ENCODE results near the gene UBASH3A. TPM values are rescaled to one million over a fixed set of nuclear protein-coding genes. Genes with fewer than 3 reads are reported as not detected.

UBASH3A gene
- total and polyA plus RNA-seq, 2 donors (not counting 1 experiment from before 2014, with no cell fraction given) = 0.12 to 0.33 TPM

GRCh38 chr21:42456457-42456856 lies 52.8 kb downstream of the UBASH3A start:
- Histone ChIP-seq H3K27me3 (replicated peaks in 1 of 4; ENCODE audit: control extremely low read depth in 1 of 4, control insufficient read depth in 3 of 4, insufficient read depth in 4 of 4, low read length in 3 of 4) (peaks cover 0 to 12% (median 2%) of the 10 kb centered on the region in 4 experiments), H2AFZ (ENCODE audit: insufficient read depth, low read depth, low read length, poor library complexity, severe bottlenecking) (no peak overlapping the region), H3K4me1 (ENCODE audit: control insufficient read depth in 2 of 2, insufficient read depth in 2 of 2, low read length in 2 of 2) (peaks cover 21 to 23% of the 10 kb centered on the region in 2 donors), H3K4me2 (replicated peaks; ENCODE audit: low read depth, low read length, poor library complexity, severe bottlenecking) (no peak overlapping the region), H3K79me2 (ENCODE audit: control insufficient read depth, insufficient read depth, low read length) (no peaks in the 10 kb centered on the region), H3K9me3 (ENCODE audit: control extremely low read depth in 1 of 3, control insufficient read depth in 2 of 3, insufficient read depth in 1 of 3, low read length in 2 of 3) (no peaks in the 10 kb centered on the region), H3K4me3 (ENCODE audit: control extremely low read depth in 1 of 5, extremely low read depth in 1 of 5, insufficient read depth in 1 of 5, low read depth in 2 of 5, low read length in 4 of 5) (no peak overlapping the region), H3K27ac (ENCODE audit: low read length in 2 of 2) (no peak overlapping the region), H3K9ac (ENCODE audit: low read length) (no peak overlapping the region), H4K20me1 (ENCODE audit: control insufficient read depth, insufficient read depth, low read length, poor library complexity, severe bottlenecking) (no peaks in the 10 kb centered on the region), H3K36me3 (replicated peaks in 1 of 2; ENCODE audit: control extremely low read depth in 1 of 2, control insufficient read depth in 1 of 2, extremely low read depth in 1 of 2, insufficient read depth in 2 of 2, low read length in 1 of 2) (no peaks in the 10 kb centered on the region)
- TF ChIP-seq CTCF (IDR thresholded peaks at IDR 0.05) (no peak), EZH2 (IDR thresholded peaks at IDR 0.05; ENCODE audit: borderline replicate concordance, insufficient read depth, low read depth, low read length, poor library complexity, severe bottlenecking) (no peak)
- 79% methylated on average over 3 of the region's 8 CpGs for WGBS (ENCODE audit: insufficient coverage)
- peaks cover 23% of the 10 kb centered on the region for H3K4me1 Mint-ChIP-seq
- no peaks in the 10 kb centered on the region for H3K27me3 Mint-ChIP-seq
- CTCF ChIA-PET = interaction anchor here (1.0 to 3.5 kb wide), 3 partner anchors 18 to 118 kb away, joined by 3 to 16 read pairs (median 3); no protein-coding TSS in a partner anchor
- H3K27ac Mint-ChIP-seq = no peak overlapping the region
- DNase-seq (no peak), ATAC-seq (ENCODE audit: low read depth) (no peak)
- intact Hi-C loops (cut with micrococcal nuclease) = no loop called here
- POLR2A ChIA-PET = no interaction called here
- no peaks in the 10 kb centered on the region for H3K9me3 Mint-ChIP-seq (ENCODE audit: insufficient read depth)
- no peak overlapping the region for H3K4me3 Mint-ChIP-seq

- peaks cover 44 to 45% of the 10 kb centered on the region in 2 donors for H3K4me1 ChIP-seq (ENCODE audit: control insufficient read depth in 2 of 2, insufficient read depth in 2 of 2, low read length in 2 of 2)
- Mint-ChIP-seq H3K4me1 (peaks cover 47% of the 10 kb centered on the region), H3K9me3 (ENCODE audit: insufficient read depth) (no peaks in the 10 kb centered on the region), H3K27ac (no peak overlapping the region), H3K27me3 (no peaks in the 10 kb centered on the region), H3K4me3 (no peak overlapping the region)
- H3K79me2 ChIP-seq (ENCODE audit: control insufficient read depth, insufficient read depth, low read length) = no peaks in the 10 kb centered on the region
- no peaks in the 10 kb centered on the region for H3K36me3 ChIP-seq (replicated peaks in 1 of 2; ENCODE audit: control extremely low read depth in 1 of 2, control insufficient read depth in 1 of 2, extremely low read depth in 1 of 2, insufficient read depth in 2 of 2, low read length in 1 of 2)
- CTCF ChIA-PET = no interaction called here
- no peak overlapping the region for H3K9ac ChIP-seq (ENCODE audit: low read length)
- TF ChIP-seq EZH2 (IDR thresholded peaks at IDR 0.05; ENCODE audit: borderline replicate concordance, insufficient read depth, low read depth, low read length, poor library complexity, severe bottlenecking) (no peak), CTCF (IDR thresholded peaks at IDR 0.05) (no peak)
- ATAC-seq (ENCODE audit: low read depth) (no peak), DNase-seq (no peak)
- H4K20me1 ChIP-seq (ENCODE audit: control insufficient read depth, insufficient read depth, low read length, poor library complexity, severe bottlenecking) = no peaks in the 10 kb centered on the region
- H3K4me3 ChIP-seq (ENCODE audit: control extremely low read depth in 1 of 5, extremely low read depth in 1 of 5, insufficient read depth in 1 of 5, low read depth in 2 of 5, low read length in 4 of 5) = no peak overlapping the region
- intact Hi-C loops (cut with micrococcal nuclease) = no loop called here
- no peak overlapping the region for H3K4me2 ChIP-seq (replicated peaks; ENCODE audit: low read depth, low read length, poor library complexity, severe bottlenecking)
- POLR2A ChIA-PET = no interaction called here
- no peaks in the 10 kb centered on the region for H3K27me3 ChIP-seq (replicated peaks in 1 of 4; ENCODE audit: control extremely low read depth in 1 of 4, control insufficient read depth in 3 of 4, insufficient read depth in 4 of 4, low read length in 3 of 4)
- H2AFZ ChIP-seq (ENCODE audit: insufficient read depth, low read depth, low read length, poor library complexity, severe bottlenecking) = no peak overlapping the region
- H3K9me3 ChIP-seq (ENCODE audit: control extremely low read depth in 1 of 3, control insufficient read depth in 2 of 3, insufficient read depth in 1 of 3, low read length in 2 of 3) = peaks cover 0 to under 1% (median 0%) of the 10 kb centered on the region in 3 donors
- no peak overlapping the region for H3K27ac ChIP-seq (ENCODE audit: low read length in 2 of 2)
- no CpG with 5 or more reads among the region's 1 CpG for WGBS (ENCODE audit: insufficient coverage)
Measured at GRCh38 chr21:42459082-42459460, 55.4 kb downstream of the UBASH3A start.

Data from B cell (primary cell).